Measurements from ENCODE around the gene PTPRQ. TPM values are rescaled to one million over a fixed set of nuclear protein-coding genes. Genes with fewer than 3 reads are reported as not detected.
A peak's percentile ranks its signal among the peaks of the same experiment; 100 is the strongest.

Gene PTPRQ
- total RNA-seq, 1 experiment from 2014 or later: 0.17 TPM

- DNase-seq (ENCODE audit: extremely low read depth, low read depth): no peak
Measured at GRCh38 chr12:80549298-80549697, 105.3 kb downstream of the PTPRQ start.

- DNase-seq (ENCODE audit: extremely low read depth, low read depth): peak; percentile 4
Measured at GRCh38 chr12:80551897-80552296, 107.9 kb downstream of the PTPRQ start.

- peak; percentile 20 for DNase-seq (ENCODE audit: extremely low read depth, low read depth)
Measured at GRCh38 chr12:80553316-80553715, 109.3 kb downstream of the PTPRQ start.

- no peak for DNase-seq (ENCODE audit: extremely low read depth, low read depth)
Measured at GRCh38 chr12:80556566-80556965, 112.5 kb downstream of the PTPRQ start.

- no peak for DNase-seq (ENCODE audit: extremely low read depth, low read depth)
Measured at GRCh38 chr12:80559766-80560165, 115.7 kb downstream of the PTPRQ start.

GRCh38 chr12:80565271-80565670 is 121.2 kb downstream of the PTPRQ start:
- no peak for DNase-seq (ENCODE audit: extremely low read depth, low read depth)

GRCh38 chr12:80567401-80567800 is 123.4 kb downstream of the PTPRQ start:
- DNase-seq (ENCODE audit: extremely low read depth, low read depth): no peak

- DNase-seq (ENCODE audit: extremely low read depth, low read depth): no peak
Measured at GRCh38 chr12:80576641-80577418, 132.8 kb downstream of the PTPRQ start.

- DNase-seq (ENCODE audit: extremely low read depth, low read depth): no peak
Measured at GRCh38 chr12:80580254-80580653, 136.2 kb downstream of the PTPRQ start.

- no peak for DNase-seq (ENCODE audit: extremely low read depth, low read depth)
Measured at GRCh38 chr12:80581783-80582182, 137.7 kb downstream of the PTPRQ start.

GRCh38 chr12:80582431-80582830 is 138.4 kb downstream of the PTPRQ start:
- no peak for DNase-seq (ENCODE audit: extremely low read depth, low read depth)

- DNase-seq (ENCODE audit: extremely low read depth, low read depth): no peak
Measured at GRCh38 chr12:80589077-80589476, 145.0 kb downstream of the PTPRQ start.

- no peak for DNase-seq (ENCODE audit: extremely low read depth, low read depth)
Measured at GRCh38 chr12:80590085-80590484, 146.1 kb downstream of the PTPRQ start.

GRCh38 chr12:80593766-80594165 is 149.7 kb downstream of the PTPRQ start:
- no peak for DNase-seq (ENCODE audit: extremely low read depth, low read depth)

GRCh38 chr12:80596509-80596908 is 152.5 kb downstream of the PTPRQ start:
- DNase-seq (ENCODE audit: extremely low read depth, low read depth): no peak

GRCh38 chr12:80598004-80598606 is 154.1 kb downstream of the PTPRQ start:
- peak; percentile 52 for DNase-seq (ENCODE audit: extremely low read depth, low read depth)

- no peak for DNase-seq (ENCODE audit: extremely low read depth, low read depth)
Measured at GRCh38 chr12:80602455-80602854, 158.4 kb downstream of the PTPRQ start.

- DNase-seq (ENCODE audit: extremely low read depth, low read depth): no peak
Measured at GRCh38 chr12:80607361-80608135, 163.5 kb downstream of the PTPRQ start.

- DNase-seq (ENCODE audit: extremely low read depth, low read depth): no peak
Measured at GRCh38 chr12:80617733-80618132, 173.7 kb downstream of the PTPRQ start.

GRCh38 chr12:80620281-80620680 is 176.2 kb downstream of the PTPRQ start:
- DNase-seq (ENCODE audit: extremely low read depth, low read depth): no peak

- peak; percentile 26 for DNase-seq (ENCODE audit: extremely low read depth, low read depth)
Measured at GRCh38 chr12:80622271-80622670, 178.2 kb downstream of the PTPRQ start.

GRCh38 chr12:80625051-80625450 is 181.0 kb downstream of the PTPRQ start:
- DNase-seq (ENCODE audit: extremely low read depth, low read depth): no peak
